ENCODE results near the gene EDEM1.

Gene EDEM1

DNA sequence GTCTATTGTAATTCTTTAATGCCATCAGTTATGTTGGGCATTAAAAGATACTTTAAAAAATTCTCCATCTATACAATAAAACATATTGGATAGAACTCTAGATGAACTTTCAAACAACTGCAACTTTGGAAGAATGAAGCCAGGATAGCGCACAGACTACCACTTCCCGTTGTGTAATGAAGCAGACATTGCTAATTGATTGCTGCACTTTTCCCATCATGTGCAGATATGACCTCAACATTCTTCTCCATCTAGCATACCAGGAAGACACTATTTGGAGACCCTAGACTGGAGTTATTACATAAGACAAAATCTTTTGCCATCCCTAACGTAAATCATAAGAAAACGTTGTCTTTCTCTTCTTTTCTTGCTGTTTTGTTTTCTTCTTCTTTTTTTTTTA, 75.0 kb downstream of the EDEM1 start:
- H3K4me3 ChIP-seq (ENCODE audit: low read depth in 1 of 2, low read length in 2 of 2): no peak overlapping the region
- no peak overlapping the region for H3K27ac ChIP-seq (ENCODE audit: low read depth, low read length)
- no peaks in the 10 kb centered on the region for H3K36me3 ChIP-seq (ENCODE audit: insufficient read depth, low read length)
- no peaks in the 10 kb centered on the region for H3K9me3 ChIP-seq (ENCODE audit: low read length)
- no peaks in the 10 kb centered on the region for H3K27me3 ChIP-seq (ENCODE audit: control insufficient read depth in 1 of 2, insufficient read depth in 2 of 2, low read length in 2 of 2)
- no peaks in the 10 kb centered on the region for H3K4me1 ChIP-seq (ENCODE audit: insufficient read depth, low read length)
- H3K9ac ChIP-seq (ENCODE audit: low read length): no peak overlapping the region

DNA sequence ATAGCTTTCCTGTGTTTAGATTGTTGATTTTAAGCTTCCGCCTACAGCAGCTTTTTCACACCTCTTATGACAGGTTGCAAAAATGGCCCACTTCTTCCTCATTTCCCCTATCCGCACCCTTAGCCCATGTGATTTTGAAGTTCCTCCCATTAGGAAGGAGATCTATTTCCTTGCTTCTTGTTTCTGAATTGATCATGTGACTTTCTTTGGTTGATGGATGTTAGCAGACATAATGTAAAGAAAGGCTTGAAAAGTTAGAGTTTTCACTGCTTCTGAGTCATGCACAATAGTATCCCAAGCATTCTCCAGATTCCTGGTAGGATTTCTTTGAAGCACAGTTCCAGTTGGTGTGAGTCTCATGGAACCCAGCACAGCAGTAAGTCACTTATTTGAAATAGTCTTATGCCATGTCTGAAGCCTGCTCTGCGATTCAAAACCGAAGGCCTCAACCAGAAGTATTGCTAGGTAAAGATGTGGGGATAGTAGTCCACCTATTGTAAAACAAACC, 76.6 kb downstream of the EDEM1 start:
- Histone ChIP-seq H3K4me1 (ENCODE audit: insufficient read depth, low read length) (no peaks in the 10 kb centered on the region), H3K9ac (ENCODE audit: low read length) (no peak overlapping the region), H3K27me3 (ENCODE audit: control insufficient read depth in 1 of 2, insufficient read depth in 2 of 2, low read length in 2 of 2) (no peaks in the 10 kb centered on the region), H3K27ac (ENCODE audit: low read depth, low read length) (no peak overlapping the region), H3K4me3 (ENCODE audit: low read depth in 1 of 2, low read length in 2 of 2) (no peak overlapping the region), H3K9me3 (ENCODE audit: low read length) (no peaks in the 10 kb centered on the region), H3K36me3 (ENCODE audit: insufficient read depth, low read length) (no peaks in the 10 kb centered on the region)

DNA sequence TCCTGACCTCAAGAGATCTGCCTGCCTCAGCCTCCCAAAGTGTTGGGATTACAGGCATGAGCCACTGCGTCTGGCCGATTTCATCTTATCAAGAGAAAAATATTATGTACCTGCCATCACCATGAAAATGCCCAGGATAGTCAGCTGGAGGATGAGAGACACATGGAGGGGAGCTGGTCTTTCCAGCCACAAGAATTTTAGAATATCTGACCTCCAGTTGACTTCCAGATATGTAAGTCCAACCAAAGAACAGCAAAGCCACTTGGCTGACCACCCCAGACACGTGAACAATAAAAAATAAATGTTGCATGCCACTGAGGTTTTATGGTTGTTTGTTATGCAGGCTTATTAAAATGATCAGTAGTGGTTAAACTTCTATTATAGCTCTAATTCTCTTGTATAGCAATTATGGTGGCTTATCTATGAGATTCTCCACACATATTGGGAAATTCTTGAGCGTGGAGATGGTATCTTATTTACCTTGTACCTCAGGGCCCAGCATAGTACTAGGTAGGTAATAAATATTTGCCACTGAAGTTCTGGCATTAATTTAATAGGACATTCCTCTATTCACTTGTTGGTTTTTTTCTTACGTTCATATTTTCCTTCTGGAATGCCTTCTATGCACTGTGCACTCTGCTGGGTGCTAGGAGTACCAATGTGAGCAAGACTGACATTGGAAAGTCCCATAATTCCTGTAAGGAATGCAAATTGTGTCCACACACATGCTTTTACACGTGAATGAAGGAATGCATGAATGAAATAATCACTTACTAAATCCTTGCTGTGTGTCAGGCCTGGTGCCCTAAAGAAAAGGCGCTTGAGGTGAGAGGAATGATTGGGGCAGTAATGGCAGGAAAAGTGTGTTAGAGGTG, 77.6 kb downstream of the EDEM1 start:
- Histone ChIP-seq H3K9me3 (ENCODE audit: low read length) (no peaks in the 10 kb centered on the region), H3K27ac (ENCODE audit: low read depth, low read length) (no peak overlapping the region), H3K4me1 (ENCODE audit: insufficient read depth, low read length) (no peaks in the 10 kb centered on the region), H3K9ac (ENCODE audit: low read length) (no peak overlapping the region), H3K4me3 (ENCODE audit: low read depth in 1 of 2, low read length in 2 of 2) (no peak overlapping the region), H3K36me3 (ENCODE audit: insufficient read depth, low read length) (no peaks in the 10 kb centered on the region), H3K27me3 (ENCODE audit: control insufficient read depth in 1 of 2, insufficient read depth in 2 of 2, low read length in 2 of 2) (no peaks in the 10 kb centered on the region)

DNA sequence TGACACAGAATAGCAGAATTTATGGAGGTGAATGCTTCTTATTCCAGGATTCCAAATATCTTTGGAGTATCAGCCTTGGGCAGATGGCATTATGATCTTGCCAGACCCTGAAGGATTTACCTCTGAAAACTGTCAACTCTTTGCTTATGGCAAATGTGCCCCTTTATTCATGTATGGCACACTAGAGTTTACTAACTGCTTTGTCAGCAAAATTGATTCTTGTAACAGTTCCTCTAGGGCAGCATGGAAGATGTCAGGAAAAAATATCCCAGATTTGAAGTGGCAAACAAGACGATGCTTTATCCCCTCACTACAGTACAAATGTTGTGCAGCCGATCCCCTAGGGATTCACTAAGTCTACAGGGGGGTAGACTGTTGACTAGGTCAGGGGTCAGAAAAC, 79.7 kb downstream of the EDEM1 start:
- Histone ChIP-seq H3K4me3 (ENCODE audit: low read depth in 1 of 2, low read length in 2 of 2) (no peak overlapping the region), H3K9ac (ENCODE audit: low read length) (no peak overlapping the region), H3K27ac (ENCODE audit: low read depth, low read length) (no peak overlapping the region), H3K9me3 (ENCODE audit: low read length) (no peaks in the 10 kb centered on the region), H3K4me1 (ENCODE audit: insufficient read depth, low read length) (no peaks in the 10 kb centered on the region), H3K27me3 (ENCODE audit: control insufficient read depth in 1 of 2, insufficient read depth in 2 of 2, low read length in 2 of 2) (no peaks in the 10 kb centered on the region), H3K36me3 (ENCODE audit: insufficient read depth, low read length) (no peaks in the 10 kb centered on the region)

DNA sequence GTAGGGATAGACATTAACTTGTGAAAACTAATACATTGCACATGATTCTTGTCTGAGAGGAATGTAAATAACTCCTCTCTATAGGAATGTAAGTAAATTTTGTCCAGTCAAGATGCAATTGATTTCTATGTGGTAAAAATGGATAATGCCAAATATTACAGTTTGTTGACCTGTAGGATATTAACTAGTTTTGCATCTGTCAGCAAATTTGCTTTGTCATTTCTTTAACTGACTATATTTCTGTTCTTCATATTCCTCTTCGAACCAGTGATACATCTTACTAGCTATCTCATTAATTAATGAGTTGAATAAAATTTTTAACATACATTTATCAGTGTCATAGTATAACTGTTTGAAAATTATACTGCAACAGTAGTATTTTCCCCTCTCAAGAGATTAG, 80.4 kb downstream of the EDEM1 start:
- Histone ChIP-seq H3K4me1 (ENCODE audit: insufficient read depth, low read length) (no peaks in the 10 kb centered on the region), H3K9me3 (ENCODE audit: low read length) (no peaks in the 10 kb centered on the region), H3K27me3 (ENCODE audit: control insufficient read depth in 1 of 2, insufficient read depth in 2 of 2, low read length in 2 of 2) (no peaks in the 10 kb centered on the region), H3K27ac (ENCODE audit: low read depth, low read length) (no peak overlapping the region), H3K4me3 (ENCODE audit: low read depth in 1 of 2, low read length in 2 of 2) (no peak overlapping the region), H3K9ac (ENCODE audit: low read length) (no peak overlapping the region), H3K36me3 (ENCODE audit: insufficient read depth, low read length) (no peaks in the 10 kb centered on the region)

All from muscle layer of colon (tissue), 2 donors.